Parathyroid adenoma (tissue), 2 donors: ENCODE results near the gene MBP.

Experiments
- H2AFZ ChIP-seq: fragments of 300-600 bp; sonication (generic); one replicate; pipeline ENCODE4 v1.7.0; 2017; ENCODE audit warnings: antibody characterized with exemption, mild to moderate bottlenecking
- H3K27ac ChIP-seq: fragments of 300-600 bp; sonication (generic); one replicate; pipeline ENCODE4 v1.7.0; 2017
- H3K27me3 ChIP-seq: fragments of 300-600 bp; sonication (generic); one replicate; pipeline ENCODE4 v1.7.0; 2017; ENCODE audit warnings: low read length; ENCODE audit not compliant: control insufficient read depth, insufficient read depth
- H3K36me3 ChIP-seq: fragments of 300-600 bp; sonication (generic); one replicate; pipeline ENCODE4 v1.7.0; 2017; ENCODE audit warnings: low read length; ENCODE audit not compliant: control insufficient read depth, insufficient read depth
- H3K4me1 ChIP-seq: fragments of 300-600 bp; sonication (generic); one replicate; pipeline ENCODE4 v1.7.0; 2017; ENCODE audit warnings: control low read depth
- H3K4me2 ChIP-seq: fragments of 300-600 bp; sonication (generic); one replicate; pipeline ENCODE4 v1.7.0; 2017; ENCODE audit warnings: low read length
- H3K4me3 ChIP-seq: fragments of 300-600 bp; sonication (generic); one replicate; pipeline ENCODE4 v1.7.0; 2017; ENCODE audit warnings: low read depth, low read length
- H3K79me2 ChIP-seq: fragments of 300-600 bp; sonication (generic); one replicate; pipeline ENCODE4 v1.7.0; 2017; ENCODE audit warnings: control low read depth
- H3K9ac ChIP-seq: fragments of 300-600 bp; sonication (generic); one replicate; pipeline ENCODE4 v1.7.0; 2017; ENCODE audit warnings: mild to moderate bottlenecking
- H3K9me3 ChIP-seq: fragments of 300-600 bp; sonication (generic); one replicate; pipeline ENCODE4 v1.7.0; 2017; ENCODE audit warnings: low read length; ENCODE audit not compliant: control insufficient read depth
- TF ChIP-seq, protein P1 (sequence below): fragments of 300-600 bp; sonication (generic); IDR thresholded peaks from one replicate; pipeline ENCODE4 v1.7.0; 2017; ENCODE audit warnings: antibody characterized with exemption, mild to moderate bottlenecking
- donor health status: primary hyperparathyroidism.

Gene MBP

GRCh38 chr18:77084688-77085035 is 47.9 kb downstream of the MBP start:
- no peaks in the 10 kb centered on the region for H3K36me3 ChIP-seq
- peaks cover 47% of the 10 kb centered on the region for H3K4me1 ChIP-seq
- H2AFZ ChIP-seq: no peak overlapping the region
- peak overlapping the region; percentile 45 for H3K27ac ChIP-seq
- H3K27me3 ChIP-seq: no peaks in the 10 kb centered on the region
- peak overlapping the region; percentile 50 for H3K4me2 ChIP-seq
- H3K79me2 ChIP-seq: peaks cover 63% of the 10 kb centered on the region
- TF ChIP-seq, protein P1, sequence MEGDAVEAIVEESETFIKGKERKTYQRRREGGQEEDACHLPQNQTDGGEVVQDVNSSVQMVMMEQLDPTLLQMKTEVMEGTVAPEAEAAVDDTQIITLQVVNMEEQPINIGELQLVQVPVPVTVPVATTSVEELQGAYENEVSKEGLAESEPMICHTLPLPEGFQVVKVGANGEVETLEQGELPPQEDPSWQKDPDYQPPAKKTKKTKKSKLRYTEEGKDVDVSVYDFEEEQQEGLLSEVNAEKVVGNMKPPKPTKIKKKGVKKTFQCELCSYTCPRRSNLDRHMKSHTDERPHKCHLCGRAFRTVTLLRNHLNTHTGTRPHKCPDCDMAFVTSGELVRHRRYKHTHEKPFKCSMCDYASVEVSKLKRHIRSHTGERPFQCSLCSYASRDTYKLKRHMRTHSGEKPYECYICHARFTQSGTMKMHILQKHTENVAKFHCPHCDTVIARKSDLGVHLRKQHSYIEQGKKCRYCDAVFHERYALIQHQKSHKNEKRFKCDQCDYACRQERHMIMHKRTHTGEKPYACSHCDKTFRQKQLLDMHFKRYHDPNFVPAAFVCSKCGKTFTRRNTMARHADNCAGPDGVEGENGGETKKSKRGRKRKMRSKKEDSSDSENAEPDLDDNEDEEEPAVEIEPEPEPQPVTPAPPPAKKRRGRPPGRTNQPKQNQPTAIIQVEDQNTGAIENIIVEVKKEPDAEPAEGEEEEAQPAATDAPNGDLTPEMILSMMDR: no peak
- no peak overlapping the region for H3K4me3 ChIP-seq
- H3K9ac ChIP-seq: no peak overlapping the region
- no peaks in the 10 kb centered on the region for H3K9me3 ChIP-seq

DNA sequence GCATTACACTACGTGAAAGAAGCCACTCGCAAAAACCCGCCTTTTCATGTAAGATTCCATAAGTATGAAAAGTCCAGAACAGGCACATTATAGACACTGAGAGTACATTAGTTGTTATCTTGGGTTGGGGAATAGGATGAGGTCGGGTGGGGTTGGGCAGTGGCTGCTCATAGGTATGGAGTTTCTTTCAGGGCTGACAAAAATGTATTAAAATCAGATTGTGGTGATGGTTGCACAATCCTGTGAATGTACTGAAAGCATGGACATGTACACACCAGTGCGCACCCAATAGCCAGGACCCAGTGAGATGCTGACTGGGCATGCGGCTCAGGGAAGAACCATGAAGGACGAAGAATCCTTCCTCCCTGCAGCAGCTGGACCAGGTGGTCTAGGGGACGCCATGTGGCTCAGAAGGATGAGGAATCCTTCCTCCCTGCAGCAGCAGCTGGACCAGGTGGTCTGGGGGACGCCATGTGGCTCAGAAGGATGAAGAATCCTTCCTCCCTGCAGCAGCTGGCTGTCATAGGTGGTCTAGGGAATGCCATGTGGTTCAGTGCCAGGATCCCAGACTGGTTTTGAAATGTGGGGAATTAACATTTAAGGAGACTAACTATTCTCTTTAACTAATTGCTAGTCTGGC is 50.1 kb downstream of the MBP start:
- no peak overlapping the region for H3K27ac ChIP-seq
- no peaks in the 10 kb centered on the region for H3K36me3 ChIP-seq
- H3K4me2 ChIP-seq: no peak overlapping the region
- no peaks in the 10 kb centered on the region for H3K9me3 ChIP-seq
- H3K9ac ChIP-seq: no peak overlapping the region
- peaks cover 63% of the 10 kb centered on the region for H3K79me2 ChIP-seq
- H2AFZ ChIP-seq: no peak overlapping the region
- no peaks in the 10 kb centered on the region for H3K27me3 ChIP-seq
- no peak overlapping the region for H3K4me3 ChIP-seq
- TF ChIP-seq, protein P1: no peak
- peaks cover 46% of the 10 kb centered on the region for H3K4me1 ChIP-seq

- H3K9me3 ChIP-seq: no peaks in the 10 kb centered on the region
- no peak overlapping the region for H3K9ac ChIP-seq
- no peak overlapping the region for H3K27ac ChIP-seq
- H3K27me3 ChIP-seq: no peaks in the 10 kb centered on the region
- H3K4me3 ChIP-seq: no peak overlapping the region
- peaks cover 42% of the 10 kb centered on the region for H3K4me1 ChIP-seq
- H3K4me2 ChIP-seq: no peak overlapping the region
- H3K36me3 ChIP-seq: no peaks in the 10 kb centered on the region
- H2AFZ ChIP-seq: no peak overlapping the region
- H3K79me2 ChIP-seq: peaks cover 59% of the 10 kb centered on the region
- TF ChIP-seq, protein P1: no peak
Measured at GRCh38 chr18:77081390-77081778, 51.2 kb downstream of the MBP start.

DNA sequence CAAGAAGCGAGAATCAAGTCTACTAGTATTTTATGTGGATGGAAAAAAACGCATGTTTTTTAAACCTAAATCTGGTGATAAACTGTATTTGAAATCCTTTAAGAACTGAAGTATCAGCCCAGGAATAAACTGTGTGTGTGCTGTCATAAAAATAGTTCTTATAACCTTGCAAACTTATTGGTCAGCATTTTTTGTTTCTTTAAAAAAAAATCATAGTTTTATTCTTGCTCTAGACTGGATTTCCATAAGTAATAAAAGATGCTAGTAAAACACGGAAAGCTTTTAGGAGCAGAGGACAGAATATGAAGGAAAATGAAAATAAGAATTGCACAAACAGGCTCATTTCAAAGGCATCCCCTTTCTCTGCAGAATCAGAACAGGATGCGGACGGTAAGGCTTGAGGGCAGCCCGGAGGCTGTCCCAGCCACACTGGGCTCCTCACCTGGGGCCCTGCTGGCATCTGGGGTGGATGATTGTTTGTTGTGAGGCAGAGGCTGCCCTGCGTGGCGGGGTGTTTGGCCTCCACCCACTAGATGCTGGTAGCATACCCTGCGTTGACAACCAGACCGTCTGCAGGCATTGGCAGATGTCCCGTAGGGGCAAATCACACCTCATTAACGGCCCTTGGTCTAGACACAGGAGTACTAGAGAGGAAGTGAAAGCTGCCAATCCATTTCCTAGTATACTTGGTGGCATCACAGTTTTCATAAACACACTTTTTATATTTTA is 52.5 kb downstream of the MBP start:
- peak overlapping the region; percentile 35 for H3K4me2 ChIP-seq
- H3K27me3 ChIP-seq: no peaks in the 10 kb centered on the region
- H3K79me2 ChIP-seq: peaks cover 63% of the 10 kb centered on the region
- no peak overlapping the region for H3K9ac ChIP-seq
- H3K27ac ChIP-seq: peak overlapping the region; percentile 50
- no peaks in the 10 kb centered on the region for H3K36me3 ChIP-seq
- no peaks in the 10 kb centered on the region for H3K9me3 ChIP-seq
- no peak overlapping the region for H2AFZ ChIP-seq
- TF ChIP-seq, protein P1: no peak
- peaks cover 36% of the 10 kb centered on the region for H3K4me1 ChIP-seq
- H3K4me3 ChIP-seq: no peak overlapping the region

GRCh38 chr18:77079088-77079487 is 53.5 kb downstream of the MBP start:
- Histone ChIP-seq H3K9me3 (no peaks in the 10 kb centered on the region), H2AFZ (no peak overlapping the region), H3K27me3 (no peaks in the 10 kb centered on the region), H3K27ac (peak overlapping the region; percentile 25), H3K36me3 (no peaks in the 10 kb centered on the region), H3K4me1 (peaks cover 38% of the 10 kb centered on the region), H3K4me2 (no peak overlapping the region), H3K9ac (no peak overlapping the region), H3K4me3 (no peak overlapping the region), H3K79me2 (peaks cover 58% of the 10 kb centered on the region)
- TF ChIP-seq, protein P1: no peak
